GM21423 (cell line): Measurements from ENCODE around the gene TTC7B.

Experiments
- ATAC-seq: cut with Tn5 transposase; IDR thresholded peaks from one replicate; pipeline ENCODE4 v1.9.1; 2021; ENCODE audit warnings: mild to moderate bottlenecking, moderate library complexity; ENCODE audit not compliant: unreplicated experiment

The TTC7B gene

GRCh38 chr14:90580377-90581335, 235.6 kb downstream of the TTC7B start:
- no peak for ATAC-seq

GRCh38 chr14:90579816-90580215, 236.4 kb downstream of the TTC7B start:
- no peak for ATAC-seq

- no peak for ATAC-seq
Observed at GRCh38 chr14:90579088-90579487, 237.1 kb downstream of the TTC7B start.

GRCh38 chr14:90578283-90578985, 237.8 kb downstream of the TTC7B start:
- no peak for ATAC-seq

GRCh38 chr14:90577661-90578282, 238.5 kb downstream of the TTC7B start:
- no peak for ATAC-seq

- no peak for ATAC-seq
Observed at GRCh38 chr14:90576981-90577660, 239.1 kb downstream of the TTC7B start.

- no peak for ATAC-seq
Observed at GRCh38 chr14:90576581-90576980, 239.6 kb downstream of the TTC7B start.

- ATAC-seq, result no peak
Observed at GRCh38 chr14:90575781-90576180, 240.4 kb downstream of the TTC7B start.

- no peak for ATAC-seq
Observed at GRCh38 chr14:90575336-90575735, 240.9 kb downstream of the TTC7B start.

GRCh38 chr14:90574188-90575131, 241.8 kb downstream of the TTC7B start:
- no peak for ATAC-seq

GRCh38 chr14:90573385-90574105, 242.7 kb downstream of the TTC7B start:
- no peak for ATAC-seq

- no peak for ATAC-seq
Observed at GRCh38 chr14:90572441-90573150, 243.6 kb downstream of the TTC7B start.

GRCh38 chr14:90571149-90571947, 244.9 kb downstream of the TTC7B start:
- ATAC-seq, result no peak

- no peak for ATAC-seq
Observed at GRCh38 chr14:90570461-90570860, 245.8 kb downstream of the TTC7B start.

- ATAC-seq, result no peak
Observed at GRCh38 chr14:90569606-90570387, 246.4 kb downstream of the TTC7B start.

GRCh38 chr14:90569201-90569600, 247.0 kb downstream of the TTC7B start:
- no peak for ATAC-seq

GRCh38 chr14:90568405-90568804, 247.8 kb downstream of the TTC7B start:
- no peak for ATAC-seq
